ENCODE results near the gene PTGES2.

Gene PTGES2

DNA sequence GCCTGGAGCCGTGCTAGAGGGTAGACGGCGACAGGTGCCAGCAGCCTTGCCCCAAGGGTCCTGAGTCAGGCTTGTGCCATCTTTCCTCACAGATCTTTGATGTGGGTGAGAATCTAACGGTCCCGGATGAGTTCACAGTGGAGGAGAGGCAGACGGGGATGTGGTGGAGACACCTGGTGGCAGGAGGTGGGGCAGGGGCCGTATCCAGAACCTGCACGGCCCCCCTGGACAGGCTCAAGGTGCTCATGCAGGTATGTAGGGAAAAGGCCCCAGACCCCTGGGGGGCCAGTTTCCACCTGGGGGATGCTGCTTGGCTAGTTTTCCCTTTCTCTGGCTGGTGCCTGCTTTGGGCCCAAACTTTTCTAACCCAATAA, 24.0 kb downstream of the PTGES2 start:
- DNase-seq (ENCODE audit: low read depth) = no peak

DNA sequence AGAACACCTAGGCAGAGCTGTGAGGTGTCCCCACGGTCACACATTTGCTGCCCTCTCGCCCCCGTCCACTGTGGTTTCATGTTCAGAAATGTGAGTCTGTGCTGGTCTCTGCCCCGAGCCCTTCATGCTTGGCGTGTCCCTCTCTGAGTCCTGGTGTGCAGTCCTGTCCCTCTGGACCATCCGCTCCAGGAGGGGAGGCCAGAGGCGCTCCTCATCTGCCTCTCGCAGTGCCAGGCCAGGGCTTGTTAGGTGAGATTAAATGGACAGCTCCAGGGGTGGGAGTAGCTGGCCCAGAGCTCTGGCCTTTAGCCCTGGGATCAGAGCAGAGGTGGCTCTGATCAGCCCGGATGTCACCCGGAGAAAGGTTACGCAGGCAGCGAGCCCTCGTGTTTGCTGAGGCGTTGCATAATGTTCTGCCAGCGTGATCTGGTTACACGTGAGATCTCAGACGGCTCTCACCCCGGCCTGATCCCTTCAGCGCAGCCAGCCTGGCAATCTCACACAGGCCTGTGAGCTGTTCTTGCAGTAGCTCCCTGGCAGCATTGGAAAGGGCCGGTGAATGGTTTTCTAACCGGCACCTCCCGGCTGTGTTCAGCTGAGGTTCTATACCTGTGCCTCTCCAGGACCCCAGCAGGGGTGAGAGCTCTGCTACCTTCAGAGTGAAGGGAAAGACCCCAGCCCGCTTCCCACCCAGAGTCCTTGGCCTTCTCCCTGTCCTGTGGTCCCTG, 24.5 kb downstream of the PTGES2 start:
- no peak for DNase-seq (ENCODE audit: low read depth)

DNA sequence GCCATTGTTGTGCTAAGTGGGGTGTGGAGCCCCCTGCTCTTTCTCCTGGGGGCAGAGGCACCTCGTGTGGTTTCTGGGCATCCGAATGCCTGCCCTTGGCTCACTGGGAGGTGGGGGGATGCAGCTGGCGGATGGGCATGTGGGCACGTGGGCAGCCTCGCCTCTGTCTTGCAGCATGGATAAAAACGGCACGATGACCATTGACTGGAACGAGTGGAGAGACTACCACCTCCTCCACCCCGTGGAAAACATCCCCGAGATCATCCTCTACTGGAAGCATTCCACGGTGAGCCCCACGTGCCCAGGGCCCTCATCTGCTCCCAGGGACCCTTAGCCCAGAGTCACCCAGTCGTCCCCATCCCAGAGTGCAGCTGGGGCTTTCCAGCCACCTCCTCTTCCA, 25.3 kb downstream of the PTGES2 start:
- no peak for DNase-seq (ENCODE audit: low read depth)

DNA sequence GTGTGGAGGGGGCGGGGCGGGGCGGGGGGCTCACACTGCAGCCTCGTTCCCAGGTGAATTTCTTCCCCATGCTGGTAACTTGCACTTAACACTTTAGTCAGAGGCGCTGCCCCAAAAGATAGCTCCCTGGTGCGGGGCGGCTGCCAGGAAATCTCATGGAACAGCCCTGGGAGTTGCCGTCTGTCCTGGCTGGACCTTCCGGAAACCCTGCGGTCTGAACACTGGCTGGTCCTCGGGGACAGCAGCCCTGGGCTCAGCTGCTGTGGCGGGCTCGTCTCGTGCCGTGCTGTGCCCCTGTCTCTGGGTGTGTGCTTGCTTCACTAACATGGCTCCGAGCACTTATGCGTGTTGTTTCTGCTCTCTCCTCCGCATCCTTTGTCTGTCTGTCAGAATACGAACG, 25.8 kb downstream of the PTGES2 start:
- DNase-seq (ENCODE audit: low read depth) = no peak

DNA sequence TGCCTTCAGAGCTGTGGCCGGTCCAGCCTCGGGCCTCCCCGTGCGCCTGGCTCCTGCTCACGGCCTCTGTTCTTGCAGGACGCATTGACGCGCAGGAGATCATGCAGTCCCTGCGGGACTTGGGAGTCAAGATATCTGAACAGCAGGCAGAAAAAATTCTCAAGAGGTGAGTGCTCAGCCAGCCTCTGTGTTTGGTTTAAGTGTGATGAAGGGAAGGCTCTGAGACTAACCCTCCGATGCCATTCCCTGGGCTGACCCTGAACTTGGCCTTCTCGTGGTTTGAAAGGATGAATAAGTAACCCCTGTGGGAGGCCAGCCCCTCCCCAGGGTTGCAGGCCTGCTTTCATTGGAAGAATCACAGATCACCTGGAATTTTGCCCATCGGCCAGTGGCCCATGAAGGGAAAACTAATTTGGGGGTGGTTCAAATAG, 26.3 kb downstream of the PTGES2 start:
- no peak for DNase-seq (ENCODE audit: low read depth)

DNA sequence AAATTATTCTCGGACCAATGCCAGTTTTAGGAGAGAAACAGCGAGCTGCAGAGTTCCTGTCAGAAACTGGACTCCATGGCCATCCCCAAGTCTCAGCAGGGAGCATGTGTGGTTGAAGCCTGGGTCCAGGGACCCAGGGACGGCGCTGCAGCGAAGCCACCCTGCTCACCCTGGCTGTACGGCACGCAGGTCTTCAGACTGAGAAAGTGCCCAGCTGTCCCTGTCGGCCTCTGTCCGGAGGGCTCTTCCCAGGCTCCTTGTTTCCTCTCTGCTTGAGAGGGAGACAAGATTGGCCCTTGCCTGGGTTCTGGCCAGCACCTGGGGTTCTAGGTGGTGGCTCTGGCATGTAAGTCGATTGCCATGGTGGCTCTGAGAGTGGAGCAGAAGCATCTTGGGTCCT, 26.9 kb downstream of the PTGES2 start:
- DNase-seq (ENCODE audit: low read depth) = no peak

DNA sequence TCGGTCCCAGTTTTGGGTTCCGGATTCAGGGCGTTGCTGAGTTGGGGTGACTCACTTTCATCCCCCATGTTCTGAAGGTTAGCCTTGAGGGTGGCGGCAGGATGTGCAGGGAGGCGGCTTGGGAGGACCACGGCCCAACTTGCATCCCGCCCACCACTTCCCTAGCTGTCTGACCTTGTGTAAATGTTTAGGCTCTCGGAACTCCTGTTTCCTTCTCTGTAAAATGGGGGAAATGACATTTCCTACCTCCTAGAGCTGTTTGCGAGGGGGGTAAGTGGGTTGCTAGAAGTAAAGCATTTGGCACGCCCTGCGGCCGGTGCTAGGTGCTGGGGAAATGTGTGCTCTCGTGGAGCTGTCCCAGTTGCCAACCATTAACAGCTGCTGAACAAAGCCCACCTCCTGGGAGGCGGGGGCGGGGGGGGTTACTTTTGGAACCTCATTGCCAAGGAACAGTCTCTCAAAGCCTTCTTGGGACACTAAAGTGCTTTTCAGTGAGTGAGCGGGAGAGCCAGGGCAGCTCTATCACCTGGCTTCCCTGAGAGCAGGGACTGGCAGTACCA, 27.5 kb downstream of the PTGES2 start:
- no peak for DNase-seq (ENCODE audit: low read depth)

DNA sequence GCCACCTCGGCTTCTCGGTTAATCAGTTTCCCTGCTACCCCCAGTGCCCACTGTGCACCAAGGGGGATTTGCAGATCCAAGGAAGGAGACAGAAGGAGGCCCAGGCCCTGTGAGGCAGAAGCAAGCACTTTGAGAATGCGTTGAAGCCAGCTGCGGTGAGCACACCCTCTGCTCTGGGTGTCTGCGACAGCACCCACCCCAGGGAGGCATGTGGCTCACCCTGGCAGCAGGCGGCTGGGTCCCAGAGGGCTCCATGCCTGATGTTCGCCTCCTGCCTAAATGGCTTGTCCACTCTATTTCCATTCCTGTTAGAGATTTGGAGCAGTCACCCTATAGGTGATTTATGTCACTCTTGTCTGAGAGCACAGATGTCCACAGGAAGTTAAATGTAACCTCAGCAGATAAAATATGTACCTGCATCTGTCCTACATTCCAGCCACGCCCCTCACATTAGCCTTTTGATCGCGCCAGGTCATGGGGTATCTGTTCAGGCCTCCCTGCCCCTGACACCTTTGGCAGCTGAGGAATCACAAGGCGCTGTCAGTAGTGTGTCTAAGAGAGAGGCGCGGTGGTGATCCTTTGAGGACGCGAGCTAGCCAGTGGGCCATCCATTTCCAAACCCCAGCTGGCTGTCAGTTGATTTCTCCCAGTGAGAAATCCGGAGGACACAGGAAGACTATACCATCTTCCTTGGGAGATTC, 28.1 kb downstream of the PTGES2 start:
- peak; percentile 40 for DNase-seq (ENCODE audit: low read depth)

DNA sequence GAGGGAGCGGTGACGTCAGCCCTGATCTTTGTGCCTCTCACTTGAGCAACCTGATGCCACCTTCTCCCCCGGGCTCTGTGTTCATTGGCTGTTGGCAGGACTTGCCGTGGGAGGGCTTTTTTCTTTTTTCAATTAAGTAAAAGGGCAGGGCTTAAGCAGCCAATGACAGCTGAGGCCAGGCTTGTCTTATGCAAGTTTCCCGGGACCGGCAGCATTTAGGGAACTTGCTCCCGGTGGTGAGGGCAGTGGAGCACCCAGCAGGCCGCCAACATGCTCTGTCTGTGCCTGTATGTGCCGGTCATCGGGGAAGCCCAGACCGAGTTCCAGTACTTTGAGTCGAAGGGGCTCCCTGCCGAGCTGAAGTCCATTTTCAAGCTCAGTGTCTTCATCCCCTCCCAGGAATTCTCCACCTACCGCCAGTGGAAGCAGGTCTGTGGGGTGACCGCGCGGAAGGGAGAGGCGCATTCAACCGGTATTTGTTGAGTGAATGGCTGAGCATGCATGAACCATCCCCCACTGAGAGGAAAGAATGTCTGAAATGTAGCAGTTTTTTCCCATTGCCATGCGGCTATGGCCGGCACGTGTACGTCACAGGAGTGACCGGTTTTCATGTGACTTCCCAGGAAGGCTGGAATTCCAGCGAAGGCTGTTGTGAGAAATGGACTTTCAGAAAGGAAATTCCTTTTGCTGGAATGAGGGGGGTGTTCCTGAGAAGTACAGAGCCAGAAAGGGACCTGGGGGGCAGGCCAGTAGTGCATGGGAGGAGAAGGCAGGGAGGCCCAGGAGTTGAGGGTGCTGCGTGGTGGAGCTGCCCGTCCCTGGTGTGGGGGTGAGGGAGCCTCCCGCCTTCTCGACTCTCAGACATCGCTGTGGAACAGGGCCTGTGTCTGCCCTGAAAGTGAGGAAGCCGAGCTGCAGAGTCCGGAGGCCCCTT, 29.0 kb downstream of the PTGES2 start:
- peak; percentile 95 for DNase-seq (ENCODE audit: low read depth)

DNA sequence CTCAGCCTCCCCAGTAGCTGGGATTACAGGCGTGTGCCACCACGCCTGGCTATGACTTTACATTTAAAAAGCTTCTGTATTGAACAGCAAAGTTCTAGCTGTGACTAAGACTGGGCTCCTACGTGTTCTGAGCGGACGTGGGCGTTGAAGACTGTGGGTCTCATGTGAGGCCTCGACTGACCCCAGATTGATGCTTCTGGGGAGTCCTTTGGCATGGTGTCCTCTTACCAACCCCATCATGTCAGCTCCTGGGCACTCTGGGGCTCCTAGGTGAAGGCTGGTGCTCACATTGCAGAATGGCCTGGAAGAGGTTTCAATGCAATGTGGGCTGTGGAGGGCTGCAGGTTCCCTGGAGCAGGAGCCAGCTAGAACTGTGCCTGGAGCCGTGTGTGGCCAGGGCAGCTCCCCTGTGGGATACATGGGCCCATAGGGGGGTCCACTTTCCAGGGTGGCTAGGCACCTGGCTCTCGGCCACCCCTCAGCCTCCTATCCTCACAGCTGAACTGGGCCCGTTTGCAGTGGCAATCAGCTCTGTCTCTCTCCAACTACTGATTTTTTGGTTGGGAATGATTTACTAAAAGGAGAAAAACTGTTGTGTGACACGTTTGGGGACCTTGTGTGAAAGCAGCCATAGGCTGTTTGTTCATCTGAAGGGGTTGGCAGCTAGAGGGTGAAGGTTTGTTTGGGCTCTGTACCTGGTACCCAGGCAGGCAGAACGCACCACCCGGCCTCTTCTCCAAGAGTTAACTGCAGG, 29.8 kb downstream of the PTGES2 start:
- DNase-seq (ENCODE audit: low read depth) = no peak

DNA sequence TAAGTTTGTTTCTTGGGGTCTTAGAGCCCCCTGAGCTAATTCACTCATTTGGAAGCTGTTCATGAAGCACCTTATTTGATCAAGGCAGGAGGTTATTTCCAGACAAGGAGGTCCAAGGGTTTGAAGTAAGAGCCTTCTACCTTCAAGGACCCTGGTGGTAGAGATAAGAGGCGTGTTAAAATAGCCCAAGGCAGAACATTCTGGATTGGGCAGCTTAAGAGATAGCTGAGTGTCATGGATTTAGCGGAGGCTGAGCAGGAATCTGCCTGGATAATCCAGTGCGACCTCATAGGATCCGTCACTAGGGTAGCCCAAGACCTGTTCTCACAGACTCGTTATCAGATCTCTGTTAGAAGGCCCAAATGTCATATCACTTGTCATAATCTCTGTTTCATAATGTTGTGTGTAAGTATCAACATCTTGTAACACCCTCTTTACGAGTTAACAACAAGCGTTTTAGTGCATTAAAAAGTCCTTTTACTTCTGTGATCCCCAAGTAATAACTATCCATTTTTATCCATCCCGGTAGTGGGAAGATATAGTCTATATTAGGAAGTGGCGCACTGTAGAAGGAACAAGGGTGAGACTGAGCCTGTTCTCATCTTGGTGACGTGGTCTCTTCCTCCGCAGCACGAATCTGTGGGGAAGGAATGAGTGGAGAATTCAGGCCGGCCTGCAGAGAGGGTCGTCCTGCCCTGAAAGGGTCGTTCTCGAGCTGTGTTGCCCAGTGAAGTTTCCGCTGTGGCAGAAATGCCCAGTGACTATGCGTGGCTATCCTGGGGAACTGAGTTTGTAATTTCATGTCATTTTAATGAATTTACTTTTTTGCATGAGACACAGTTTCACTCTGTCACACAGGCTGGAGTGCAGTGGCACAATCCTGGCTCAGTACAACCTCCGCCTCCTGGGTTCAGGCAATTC, 30.7 kb downstream of the PTGES2 start:
- no peak for DNase-seq (ENCODE audit: low read depth)

DNA sequence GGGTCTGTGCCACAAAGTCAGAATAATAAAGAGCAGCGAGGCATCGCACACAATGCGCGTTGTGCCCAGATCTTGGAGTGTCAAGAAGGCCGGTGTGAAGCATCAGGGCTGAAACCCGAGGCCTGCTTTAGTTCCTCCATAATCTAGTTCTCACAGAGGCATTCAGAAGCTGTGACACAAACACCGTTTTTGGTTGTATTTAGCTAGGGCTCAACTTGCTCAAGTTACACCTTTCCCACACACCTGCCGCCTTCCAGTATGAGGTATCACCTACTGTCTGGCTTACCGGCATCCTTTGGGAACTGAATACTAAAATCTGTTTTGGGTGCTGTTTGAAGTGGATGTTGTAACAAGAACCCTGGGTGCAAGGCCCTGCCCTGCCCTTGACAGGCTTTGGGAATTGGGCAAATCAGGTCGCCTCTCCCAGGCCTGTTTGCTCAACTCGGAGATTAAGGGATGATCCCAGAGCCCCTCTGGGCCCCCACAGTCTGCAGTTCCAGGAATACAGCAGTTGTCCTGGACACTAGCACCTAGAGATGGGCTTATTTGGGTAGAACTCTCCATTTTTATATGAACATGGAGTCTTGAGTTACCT, 32.5 kb downstream of the PTGES2 start:
- DNase-seq (ENCODE audit: low read depth) = no peak

DNA sequence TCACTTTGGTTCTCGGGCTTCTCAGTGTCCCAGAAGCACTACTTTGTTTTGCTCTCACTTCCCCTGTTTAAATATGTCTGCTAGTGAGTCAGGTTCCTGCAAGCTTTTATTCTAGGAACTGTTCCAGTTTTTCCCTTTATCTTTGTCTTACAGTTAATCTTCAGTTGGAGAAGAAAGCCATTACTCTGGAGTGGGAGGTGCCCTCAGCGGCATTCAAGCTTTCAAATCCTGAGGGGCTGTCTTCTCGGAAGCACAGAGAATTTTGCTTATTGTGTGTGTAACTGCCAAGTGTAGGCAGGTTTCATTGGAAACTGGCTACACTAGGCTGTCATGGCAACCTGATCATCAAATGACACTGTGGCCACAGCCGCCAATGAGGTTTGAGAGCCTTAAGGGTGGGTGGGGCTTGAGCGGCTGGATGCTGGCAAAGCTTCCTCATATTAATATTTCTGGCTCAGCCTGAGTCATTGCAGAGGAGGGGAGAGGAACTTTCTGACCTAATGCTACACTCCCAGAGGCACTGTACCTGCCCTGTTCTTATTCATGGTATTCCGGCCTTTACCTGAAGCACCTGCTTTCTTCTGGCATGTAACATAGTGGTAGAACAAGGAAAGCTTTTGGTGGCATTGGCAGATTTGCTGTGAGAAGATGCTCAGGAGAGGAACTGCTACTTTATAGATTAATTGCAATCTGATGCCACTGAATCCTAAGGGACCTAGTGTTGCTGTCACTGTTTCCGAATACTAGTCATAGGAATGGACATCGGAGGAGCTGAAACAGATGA, 33.2 kb downstream of the PTGES2 start:
- peak; percentile 85 for DNase-seq (ENCODE audit: low read depth)

DNA sequence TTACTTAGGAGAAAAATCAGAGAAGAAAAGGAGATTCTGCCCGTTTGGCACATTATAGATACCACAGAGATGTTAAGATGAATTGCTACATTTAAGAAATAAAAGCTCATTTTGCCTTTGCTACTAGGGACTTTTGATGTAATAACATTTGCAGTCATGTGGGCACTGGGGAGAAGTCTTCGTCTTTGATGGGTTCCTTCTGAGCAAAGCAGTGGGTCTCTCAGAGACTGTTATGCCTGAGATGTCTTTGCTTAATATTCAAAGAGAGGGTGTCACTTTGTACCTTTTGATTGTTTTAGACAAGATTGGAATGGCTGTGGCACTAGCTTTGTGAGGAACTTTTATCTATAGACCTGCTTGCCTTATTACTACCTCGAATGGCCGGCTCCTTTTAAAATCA, 34.5 kb downstream of the PTGES2 start:
- no peak for DNase-seq (ENCODE audit: low read depth)

DNA sequence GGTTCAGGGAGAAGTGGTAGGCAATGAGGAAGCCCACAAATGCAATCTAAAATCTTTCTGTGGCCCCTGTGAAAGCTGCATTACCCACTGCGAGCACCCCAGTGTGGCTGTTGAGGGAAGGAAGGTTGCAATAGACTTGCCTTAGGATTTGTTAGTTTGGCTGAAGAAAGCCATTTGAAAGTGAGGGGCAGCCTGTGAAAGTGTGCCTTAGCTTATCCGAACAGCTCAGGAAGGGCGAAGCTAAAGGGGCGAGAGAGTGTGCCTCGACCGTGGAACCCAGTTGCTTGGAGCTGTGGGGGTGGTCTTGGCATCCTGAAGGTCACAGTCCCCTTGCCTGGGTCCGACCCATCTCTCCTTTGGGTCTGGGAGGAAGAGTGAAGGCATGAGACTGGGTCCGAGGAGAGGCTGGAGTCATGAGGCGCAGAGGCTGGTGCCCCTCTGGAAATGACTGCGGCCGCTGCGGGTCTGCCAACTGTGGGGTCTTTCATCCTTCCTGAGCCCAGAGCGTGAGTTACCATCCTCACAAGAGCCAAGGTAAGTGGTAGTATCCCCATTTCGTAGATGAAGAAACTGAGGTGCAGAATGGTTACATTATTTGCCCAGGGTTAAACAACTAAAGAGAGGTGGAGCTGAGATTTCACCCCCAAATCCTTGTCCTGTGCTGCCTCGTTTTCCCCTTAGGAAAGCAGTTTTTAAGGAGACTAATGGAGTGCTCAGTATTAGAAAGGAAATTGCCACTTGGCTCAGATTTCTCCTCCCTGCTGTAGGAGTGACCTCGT, 35.1 kb downstream of the PTGES2 start:
- DNase-seq (ENCODE audit: low read depth) = no peak

DNA sequence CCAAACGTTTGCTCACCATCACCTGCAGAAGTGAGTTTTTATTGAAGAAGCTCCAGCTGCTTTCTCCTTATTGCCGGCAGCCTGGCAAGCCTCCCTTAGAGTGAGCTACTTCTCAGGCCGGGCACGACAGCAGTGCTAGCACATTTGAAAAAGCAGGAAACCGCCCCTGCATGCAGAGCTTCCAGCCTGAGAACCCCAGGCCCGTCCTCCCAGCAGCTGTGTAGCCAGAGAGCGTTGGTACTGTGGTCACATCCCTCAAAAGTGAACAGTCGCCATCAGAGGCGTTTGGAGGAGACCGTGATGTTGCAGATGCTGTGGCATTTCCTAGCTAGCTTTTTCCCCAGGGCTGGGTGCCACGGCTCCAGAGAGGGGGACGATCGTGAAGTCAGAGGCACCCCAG, 36.0 kb downstream of the PTGES2 start:
- DNase-seq (ENCODE audit: low read depth) = no peak

DNA sequence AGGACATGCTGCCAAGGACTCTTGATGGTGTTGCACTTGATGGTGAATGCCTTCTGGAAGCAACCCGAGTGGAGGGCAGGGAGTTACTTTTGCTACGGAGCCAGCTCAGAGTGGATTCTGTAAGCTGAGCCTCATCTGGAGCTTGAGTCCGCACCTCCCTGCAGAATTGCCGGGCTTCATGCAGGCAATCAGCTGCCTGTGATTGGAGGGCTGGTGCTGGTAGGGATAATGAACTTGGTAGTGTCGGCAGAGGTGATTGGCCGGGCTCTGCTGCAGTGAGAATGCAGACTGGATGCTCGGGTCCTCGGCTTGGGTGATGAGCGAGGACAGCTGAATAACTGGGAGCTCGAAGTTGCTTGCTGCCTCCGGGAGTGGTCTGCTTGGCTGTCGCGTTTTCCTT, 36.4 kb downstream of the PTGES2 start:
- no peak for DNase-seq (ENCODE audit: low read depth)

DNA sequence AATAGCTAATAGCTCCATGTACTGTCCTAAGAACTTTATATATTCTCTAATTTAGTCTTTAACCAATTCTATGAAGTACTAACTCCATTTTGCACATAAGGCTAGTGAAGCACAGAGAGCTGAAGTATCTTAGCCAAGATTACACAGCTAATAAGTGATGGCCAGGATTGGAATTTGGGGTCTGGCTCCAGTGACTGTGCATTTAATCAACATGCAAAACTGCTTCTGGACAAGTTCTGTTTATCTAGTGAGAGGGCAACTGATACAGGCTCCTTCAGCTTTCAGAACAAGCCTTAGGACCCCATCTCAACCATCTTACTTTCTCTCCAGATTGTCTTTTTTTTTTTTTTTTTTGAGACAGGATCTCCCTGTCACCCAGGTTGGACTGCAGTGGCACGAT, 38.2 kb downstream of the PTGES2 start:
- no peak for DNase-seq (ENCODE audit: low read depth)

All from HS-27A (cell line).